ENCODE results near the gene UNC13D.
"Not testable (repeated sequence)": the region's sequence is repeated elsewhere in the genome, so short reads cannot be mapped to it uniquely, and the experiment has no call there.

DNA sequence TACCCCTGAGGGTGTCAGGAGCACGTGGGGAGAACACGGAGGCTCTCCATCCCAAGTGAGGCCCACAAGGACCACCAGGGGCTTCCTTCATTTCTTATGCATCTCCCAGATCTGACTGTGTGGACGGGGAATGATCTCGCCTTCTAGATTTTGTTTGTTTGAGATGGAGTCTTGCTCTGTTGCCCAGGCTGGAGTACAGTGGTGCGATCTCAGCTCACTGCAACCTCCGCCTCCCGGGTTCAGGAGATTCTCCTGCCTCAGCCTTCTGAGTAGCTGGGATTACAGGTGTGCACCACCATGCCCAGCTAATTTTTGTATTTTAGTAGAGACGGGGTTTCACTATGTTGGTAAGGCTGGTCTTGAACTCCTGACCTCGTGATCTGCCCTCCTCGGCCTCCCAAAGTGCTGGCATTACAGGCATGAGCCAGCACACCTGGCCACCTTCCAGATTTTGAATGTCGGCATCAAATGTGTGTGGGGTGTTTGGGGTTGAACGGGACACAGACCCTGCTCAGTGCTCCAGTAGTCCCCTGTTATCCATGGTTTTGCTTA is 24.6 kb upstream of the UNC13D start:
- TF ChIP-seq, protein P1, sequence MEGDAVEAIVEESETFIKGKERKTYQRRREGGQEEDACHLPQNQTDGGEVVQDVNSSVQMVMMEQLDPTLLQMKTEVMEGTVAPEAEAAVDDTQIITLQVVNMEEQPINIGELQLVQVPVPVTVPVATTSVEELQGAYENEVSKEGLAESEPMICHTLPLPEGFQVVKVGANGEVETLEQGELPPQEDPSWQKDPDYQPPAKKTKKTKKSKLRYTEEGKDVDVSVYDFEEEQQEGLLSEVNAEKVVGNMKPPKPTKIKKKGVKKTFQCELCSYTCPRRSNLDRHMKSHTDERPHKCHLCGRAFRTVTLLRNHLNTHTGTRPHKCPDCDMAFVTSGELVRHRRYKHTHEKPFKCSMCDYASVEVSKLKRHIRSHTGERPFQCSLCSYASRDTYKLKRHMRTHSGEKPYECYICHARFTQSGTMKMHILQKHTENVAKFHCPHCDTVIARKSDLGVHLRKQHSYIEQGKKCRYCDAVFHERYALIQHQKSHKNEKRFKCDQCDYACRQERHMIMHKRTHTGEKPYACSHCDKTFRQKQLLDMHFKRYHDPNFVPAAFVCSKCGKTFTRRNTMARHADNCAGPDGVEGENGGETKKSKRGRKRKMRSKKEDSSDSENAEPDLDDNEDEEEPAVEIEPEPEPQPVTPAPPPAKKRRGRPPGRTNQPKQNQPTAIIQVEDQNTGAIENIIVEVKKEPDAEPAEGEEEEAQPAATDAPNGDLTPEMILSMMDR (conservative IDR thresholded peaks at IDR 0.05) = not testable (repeated sequence)
- not testable (repeated sequence) for TF ChIP-seq ZFX (IDR thresholded peaks at IDR 0.05)

Data from C4-2B (cell line).